ENCODE measurements around the gene DYNC1I1. TPM values are rescaled to one million over a fixed set of nuclear protein-coding genes. Genes with fewer than 3 reads are reported as not detected.
A peak's percentile ranks its signal among the peaks of the same experiment; 100 is the strongest.

Gene DYNC1I1
- 3.9 and 9.6 TPM in 2 replicates for total RNA-seq

- peak; percentile 15 for DNase-seq (ENCODE audit: low read depth, low spot score)
Measured at GRCh38 chr7:95772298-95772770, at the start of gene DYNC1I1. DYNC1I1 (plus strand) TSS chr7:95772554; CDS start chr7:95804730, 32,176 bp downstream.

- DNase-seq (ENCODE audit: low read depth, low spot score), result peak; percentile 49
Measured at GRCh38 chr7:95723583-95724180, 48.7 kb upstream of the DYNC1I1 start.

GRCh38 chr7:95725205-95725604, 47.1 kb upstream of the DYNC1I1 start:
- no peak for DNase-seq (ENCODE audit: low read depth, low spot score)

GRCh38 chr7:95730493-95731280, 41.7 kb upstream of the DYNC1I1 start:
- no peak for DNase-seq (ENCODE audit: low read depth, low spot score)

GRCh38 chr7:95736635-95737034, 35.7 kb upstream of the DYNC1I1 start:
- DNase-seq (ENCODE audit: low read depth, low spot score), result no peak

GRCh38 chr7:95737828-95738505, 34.4 kb upstream of the DYNC1I1 start:
- no peak for DNase-seq (ENCODE audit: low read depth, low spot score)

GRCh38 chr7:95749044-95749443, 23.3 kb upstream of the DYNC1I1 start:
- DNase-seq (ENCODE audit: low read depth, low spot score), result no peak

- DNase-seq (ENCODE audit: low read depth, low spot score), result no peak
Measured at GRCh38 chr7:95749515-95749914, 22.8 kb upstream of the DYNC1I1 start.

GRCh38 chr7:95753440-95753839, 18.9 kb upstream of the DYNC1I1 start:
- no peak for DNase-seq (ENCODE audit: low read depth, low spot score)

GRCh38 chr7:95755277-95755934, 16.9 kb upstream of the DYNC1I1 start:
- no peak for DNase-seq (ENCODE audit: low read depth, low spot score)

- no peak for DNase-seq (ENCODE audit: low read depth, low spot score)
Measured at GRCh38 chr7:95758187-95758586, 14.2 kb upstream of the DYNC1I1 start.

GRCh38 chr7:95766086-95766485, 6.3 kb upstream of the DYNC1I1 start:
- DNase-seq (ENCODE audit: low read depth, low spot score), result no peak

GRCh38 chr7:95766657-95767056, 5.7 kb upstream of the DYNC1I1 start:
- no peak for DNase-seq (ENCODE audit: low read depth, low spot score)

GRCh38 chr7:95772771-95773581, 622 bp downstream of the DYNC1I1 start:
- no peak for DNase-seq (ENCODE audit: low read depth, low spot score)

GRCh38 chr7:95776561-95777185, 4.3 kb downstream of the DYNC1I1 start:
- DNase-seq (ENCODE audit: low read depth, low spot score), result no peak

- no peak for DNase-seq (ENCODE audit: low read depth, low spot score)
Measured at GRCh38 chr7:95777269-95777668, 4.9 kb downstream of the DYNC1I1 start.

GRCh38 chr7:95780665-95781064, 8.3 kb downstream of the DYNC1I1 start:
- DNase-seq (ENCODE audit: low read depth, low spot score), result no peak

GRCh38 chr7:95781961-95782586, 9.7 kb downstream of the DYNC1I1 start:
- DNase-seq (ENCODE audit: low read depth, low spot score), result no peak

- DNase-seq (ENCODE audit: low read depth, low spot score), result no peak
Measured at GRCh38 chr7:95784796-95785195, 12.4 kb downstream of the DYNC1I1 start.

- no peak for DNase-seq (ENCODE audit: low read depth, low spot score)
Measured at GRCh38 chr7:95788258-95788657, 15.9 kb downstream of the DYNC1I1 start.
